Measurements from ENCODE around the gene OPRL1. TPM values are rescaled to one million over a fixed set of nuclear protein-coding genes. Genes with fewer than 3 reads are reported as not detected.
A peak's percentile ranks its signal among the peaks of the same experiment; 100 is the strongest.

The OPRL1 gene
- 0.63 and 1.3 TPM in 2 replicates for total RNA-seq (ENCODE audit: low replicate concordance)

DNA sequence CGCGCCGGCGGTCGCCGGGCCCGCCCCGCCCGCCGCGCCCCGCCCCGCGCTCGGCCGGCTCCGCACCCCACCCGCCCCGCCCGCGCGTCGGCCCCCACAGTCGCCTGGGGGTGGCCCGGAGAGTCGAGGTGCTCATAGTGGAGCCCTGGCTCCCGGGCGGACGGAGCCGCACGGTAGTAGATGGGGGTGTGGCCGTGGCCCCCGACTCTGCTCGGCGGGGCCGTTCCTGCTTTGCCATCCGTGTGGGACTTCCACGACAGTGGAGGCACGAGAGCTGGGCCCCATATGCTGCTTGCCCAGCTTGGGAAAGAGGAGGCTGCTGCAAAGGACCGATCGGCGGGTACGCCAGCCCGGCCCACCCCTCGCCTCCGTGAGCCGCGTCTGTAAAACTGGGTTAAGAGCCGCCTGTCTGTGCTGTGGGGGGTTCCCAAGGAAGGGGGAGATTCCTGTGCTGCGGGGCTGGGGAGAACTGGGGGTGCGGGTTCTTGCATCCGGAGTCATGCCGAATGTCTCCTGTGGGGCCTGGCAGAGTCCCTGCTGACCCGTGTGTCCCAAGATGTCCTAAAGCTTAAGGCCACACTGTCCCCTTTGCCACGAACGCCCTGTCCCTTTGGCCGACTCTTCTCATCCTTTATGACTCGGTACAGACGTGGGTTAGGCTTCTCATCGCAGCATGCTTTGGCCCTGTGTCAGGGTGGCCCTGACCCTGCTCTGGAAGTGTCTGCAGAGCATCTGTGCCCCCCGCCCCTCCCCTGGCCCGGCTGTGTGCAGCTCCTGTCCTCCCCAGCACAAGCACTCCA lies at the start of gene OPRL1:
Gene OPRL1, plus strand, starts transcription at position 70 of the 800 bp plus-strand sequence. CDS start 12,639 bp downstream, outside the sequence.
- H3K4me3 ChIP-seq (ENCODE audit: low read depth, low read length) = peak within 1 kb of the TSS; percentile 73
- no peak for DNase-seq (ENCODE audit: low read depth)
- TF ChIP-seq, protein P1, sequence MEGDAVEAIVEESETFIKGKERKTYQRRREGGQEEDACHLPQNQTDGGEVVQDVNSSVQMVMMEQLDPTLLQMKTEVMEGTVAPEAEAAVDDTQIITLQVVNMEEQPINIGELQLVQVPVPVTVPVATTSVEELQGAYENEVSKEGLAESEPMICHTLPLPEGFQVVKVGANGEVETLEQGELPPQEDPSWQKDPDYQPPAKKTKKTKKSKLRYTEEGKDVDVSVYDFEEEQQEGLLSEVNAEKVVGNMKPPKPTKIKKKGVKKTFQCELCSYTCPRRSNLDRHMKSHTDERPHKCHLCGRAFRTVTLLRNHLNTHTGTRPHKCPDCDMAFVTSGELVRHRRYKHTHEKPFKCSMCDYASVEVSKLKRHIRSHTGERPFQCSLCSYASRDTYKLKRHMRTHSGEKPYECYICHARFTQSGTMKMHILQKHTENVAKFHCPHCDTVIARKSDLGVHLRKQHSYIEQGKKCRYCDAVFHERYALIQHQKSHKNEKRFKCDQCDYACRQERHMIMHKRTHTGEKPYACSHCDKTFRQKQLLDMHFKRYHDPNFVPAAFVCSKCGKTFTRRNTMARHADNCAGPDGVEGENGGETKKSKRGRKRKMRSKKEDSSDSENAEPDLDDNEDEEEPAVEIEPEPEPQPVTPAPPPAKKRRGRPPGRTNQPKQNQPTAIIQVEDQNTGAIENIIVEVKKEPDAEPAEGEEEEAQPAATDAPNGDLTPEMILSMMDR (IDR thresholded peaks at IDR 0.05; ENCODE audit: insufficient read depth, low read length) = no peak

DNA sequence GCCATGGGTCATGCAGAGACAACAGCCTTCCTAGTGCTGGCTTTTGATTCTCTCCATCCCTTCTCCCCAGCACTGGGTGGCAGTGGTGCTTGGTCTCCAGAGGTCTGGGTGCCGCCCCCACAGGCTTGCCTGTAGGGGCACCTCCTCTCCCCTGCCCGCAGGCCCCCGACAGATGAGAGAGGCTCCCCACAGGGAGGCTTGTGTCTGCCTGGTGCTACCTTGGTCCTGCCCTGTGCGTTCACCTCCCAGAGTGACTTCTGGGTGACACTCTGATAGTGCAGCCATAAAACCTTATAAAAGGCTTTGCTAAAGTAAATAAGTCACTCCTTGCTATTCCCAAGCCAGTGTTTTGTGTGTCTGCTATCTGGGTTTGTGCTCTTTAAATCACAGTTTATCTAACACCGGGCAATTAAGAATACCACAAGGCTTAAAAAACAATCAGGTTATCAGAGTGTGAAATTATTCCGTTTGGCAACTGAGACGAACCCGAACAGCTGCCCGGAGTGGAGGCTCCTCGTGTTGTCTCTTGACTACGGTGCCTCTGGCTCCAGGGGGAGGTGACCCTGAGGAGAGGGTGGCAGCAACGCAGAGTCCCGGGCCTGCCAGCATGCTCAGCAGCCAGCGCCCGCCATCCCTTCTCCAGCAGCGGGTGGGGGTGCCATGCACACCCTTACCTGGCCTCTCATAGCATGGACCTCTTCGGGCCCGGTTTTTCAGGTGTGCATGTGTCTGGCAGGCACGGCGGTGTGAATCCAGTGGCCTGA lies 49.3 kb upstream of the OPRL1 start:
- TF ChIP-seq, protein P1 (IDR thresholded peaks at IDR 0.05; ENCODE audit: insufficient read depth, low read length) = no peak
- no peak for DNase-seq (ENCODE audit: low read depth)
- no peak overlapping the region for H3K4me3 ChIP-seq (ENCODE audit: low read depth, low read length)

DNA sequence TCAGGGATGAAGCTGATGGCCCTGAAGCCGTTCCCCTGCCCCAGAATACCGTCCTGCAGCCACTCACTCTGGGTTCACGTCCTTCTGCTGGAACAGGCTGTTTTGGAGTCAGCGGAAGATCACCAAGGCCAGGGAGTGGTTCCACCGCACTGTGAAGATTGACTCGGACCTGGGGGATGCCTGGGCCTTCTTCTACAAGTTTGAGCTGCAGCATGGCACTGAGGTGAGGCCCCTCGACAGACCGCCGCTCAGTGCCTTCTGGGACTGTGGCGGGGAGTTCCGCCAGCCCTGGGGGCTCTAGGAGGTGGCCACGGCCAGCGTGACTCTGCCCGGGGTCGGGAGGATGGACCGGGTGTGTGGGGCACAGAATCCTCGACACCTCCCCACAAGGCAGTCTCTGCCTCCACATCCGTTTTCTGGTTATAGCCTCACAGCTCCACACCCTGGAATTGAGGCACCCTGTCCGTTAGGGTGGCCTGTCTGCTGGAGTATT lies 48.0 kb upstream of the OPRL1 start:
- TF ChIP-seq, protein P1 (IDR thresholded peaks at IDR 0.05; ENCODE audit: insufficient read depth, low read length) = no peak
- no peak overlapping the region for H3K4me3 ChIP-seq (ENCODE audit: low read depth, low read length)
- no peak for DNase-seq (ENCODE audit: low read depth)

DNA sequence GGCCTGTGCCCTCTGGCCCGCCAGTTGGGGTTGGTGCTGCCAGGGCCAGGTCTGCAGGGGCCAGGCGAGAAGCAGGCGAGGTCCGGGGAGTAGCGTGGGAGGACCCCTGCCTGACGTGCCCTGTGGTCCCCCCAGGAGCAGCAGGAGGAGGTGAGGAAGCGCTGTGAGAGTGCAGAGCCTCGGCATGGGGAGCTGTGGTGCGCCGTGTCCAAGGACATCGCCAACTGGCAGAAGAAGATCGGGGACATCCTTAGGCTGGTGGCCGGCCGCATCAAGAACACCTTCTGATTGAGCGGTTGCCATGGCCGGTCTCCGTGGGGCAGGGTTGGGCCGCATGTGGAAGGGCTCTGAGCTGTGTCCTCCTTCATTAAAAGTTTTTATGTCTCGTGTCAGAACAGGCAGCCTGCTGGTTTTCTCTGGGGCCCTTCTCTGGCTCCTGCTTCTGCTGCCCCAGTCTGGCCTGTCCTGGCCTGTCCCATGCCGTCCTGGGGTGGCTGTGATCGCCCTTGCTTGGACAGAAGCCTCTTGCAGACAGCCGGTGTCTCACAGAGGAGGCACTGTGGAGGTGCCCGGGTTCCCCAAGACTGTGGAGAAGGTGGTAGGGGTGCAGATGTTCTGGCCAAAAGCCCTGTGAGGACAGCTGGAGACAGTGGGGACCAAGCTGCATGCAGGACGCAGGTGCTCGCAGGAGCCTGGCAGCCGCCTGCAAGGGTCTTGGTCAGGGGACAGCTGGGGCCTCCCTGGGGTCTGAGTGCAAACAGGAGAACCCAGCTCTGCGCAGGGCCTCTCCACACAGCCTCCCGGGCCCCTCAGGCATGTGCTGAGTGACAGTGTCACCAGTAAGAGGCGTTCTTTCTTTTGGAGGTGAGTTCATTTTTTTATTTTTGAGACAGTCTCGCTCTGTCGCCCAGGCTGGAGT lies 46.9 kb upstream of the OPRL1 start:
- no peak for DNase-seq (ENCODE audit: low read depth)
- TF ChIP-seq, protein P1 (IDR thresholded peaks at IDR 0.05; ENCODE audit: insufficient read depth, low read length) = no peak
- no peak overlapping the region for H3K4me3 ChIP-seq (ENCODE audit: low read depth, low read length)

DNA sequence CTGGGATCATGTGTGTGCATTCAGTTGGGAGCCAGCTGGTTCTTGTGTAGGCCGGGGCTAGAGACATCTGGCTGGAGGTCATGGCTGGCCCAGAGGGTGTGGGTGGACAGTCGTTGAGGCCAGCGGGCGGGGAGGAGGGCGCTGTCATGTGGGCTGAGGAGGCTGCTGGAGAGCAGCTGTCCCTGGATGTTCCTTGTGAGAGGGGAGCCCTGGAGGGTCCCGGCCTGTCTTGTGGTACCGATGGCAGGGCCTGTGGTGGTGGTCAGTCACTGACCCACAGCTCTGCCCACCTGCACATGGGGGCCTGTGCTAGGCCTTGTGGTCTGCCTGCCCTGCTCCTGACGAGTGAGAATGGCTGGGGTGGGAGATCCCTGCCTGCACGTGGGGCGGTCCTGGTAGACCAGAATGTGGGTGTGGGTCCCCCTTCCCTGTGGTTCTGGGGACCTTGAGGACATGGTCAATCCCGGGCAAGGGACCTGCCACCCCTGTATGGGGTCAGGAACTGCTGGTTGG lies 45.8 kb upstream of the OPRL1 start:
- H3K4me3 ChIP-seq (ENCODE audit: low read depth, low read length) = no peak overlapping the region
- DNase-seq (ENCODE audit: low read depth) = no peak
- TF ChIP-seq, protein P1 (IDR thresholded peaks at IDR 0.05; ENCODE audit: insufficient read depth, low read length) = no peak
